Activated naive CD4-positive, alpha-beta T cell treated with anti-CD3 and anti-CD28 coated beads, Interleukin-2, amount 10 ng/mL, durations not matched to agents 7 days and 5 days (primary cell): ENCODE results near the gene SLC23A1.
A peak's percentile ranks its signal among the peaks of the same experiment; 100 is the strongest.

Experiments
- CTCF ChIA-PET: fragments of 350-600 bp; sonication (Branson Sonifier 250); formaldehyde crosslinking; loops from one replicate; lab custom pipeline; 2021; ENCODE audit warnings: antibody characterized with exemption; lab: Charles Lee
- DNase-seq: peaks from one replicate; pipeline ENCODE4 v3.0.0-alpha.2; 2020
- H3K27ac Mint-ChIP-seq: one replicate; pipeline ENCODE4 v1.8.0; 2021; ENCODE audit warnings: mild to moderate bottlenecking, moderate library complexity, mixed read lengths
- H3K27me3 Mint-ChIP-seq: one replicate; pipeline ENCODE4 v1.8.0; 2021; ENCODE audit warnings: mild to moderate bottlenecking, mixed read lengths
- H3K36me3 Mint-ChIP-seq: one replicate; pipeline ENCODE4 v1.8.0; 2021; ENCODE audit warnings: mixed read lengths
- H3K4me1 Mint-ChIP-seq: one replicate; pipeline ENCODE4 v1.8.0; 2021; ENCODE audit warnings: mixed read lengths
- H3K4me3 Mint-ChIP-seq: one replicate; pipeline ENCODE4 v1.8.0; 2021; ENCODE audit warnings: mild to moderate bottlenecking, moderate library complexity, mixed read lengths
- H3K9me3 Mint-ChIP-seq: one replicate; pipeline ENCODE4 v1.8.0; 2021; ENCODE audit warnings: mixed read lengths

SLC23A1 gene

DNA sequence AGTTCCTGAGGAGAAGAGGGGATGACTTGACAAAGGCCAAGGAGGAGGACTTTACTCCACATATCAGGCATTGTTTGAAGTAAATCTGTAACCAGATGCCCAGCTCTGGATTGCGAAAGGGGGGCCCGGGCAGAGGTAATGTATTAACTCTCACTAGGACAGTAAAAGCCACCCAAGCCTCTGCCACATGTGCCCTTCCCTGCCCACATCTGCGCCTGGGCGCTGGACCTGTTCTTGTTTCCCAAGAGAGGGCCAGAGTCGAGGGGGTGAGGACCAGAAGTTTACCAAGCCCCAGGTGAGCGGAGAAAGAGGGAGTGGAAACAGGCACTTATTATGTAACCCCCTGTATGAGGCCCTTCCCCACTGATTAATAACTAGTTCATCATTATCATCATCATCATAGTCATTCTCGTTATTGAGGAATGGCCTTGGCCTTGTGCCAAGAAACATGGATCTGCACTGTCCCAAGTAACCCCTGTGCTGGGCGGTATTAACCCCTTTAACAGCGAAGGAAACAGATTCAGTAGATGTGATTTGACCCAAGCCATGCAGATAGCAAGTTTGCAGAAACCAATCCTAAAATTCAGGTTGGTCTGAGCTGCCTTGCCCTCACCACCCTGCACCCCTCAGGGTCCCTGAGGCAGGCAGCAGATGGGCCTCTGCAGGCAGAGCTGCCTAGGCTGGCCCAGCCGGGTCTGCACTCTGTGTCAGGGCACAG lies at the start of gene SLC23A1:
TSS of gene SLC23A1 (minus strand) at position 23 of the 718 bp plus-strand sequence. CDS start 44 bp downstream, outside the sequence.
- CTCF ChIA-PET, result no interaction called here
- H3K4me1 Mint-ChIP-seq, result peaks cover 43% of the 10 kb centered on the region
- DNase-seq, result no peak
- H3K27me3 Mint-ChIP-seq, result no peaks in the 10 kb centered on the region
- no peaks in the 10 kb centered on the region for H3K9me3 Mint-ChIP-seq
- H3K4me3 Mint-ChIP-seq, result peak within 1 kb of the TSS; percentile 26
- peak within 1 kb of the TSS; percentile 72 for H3K27ac Mint-ChIP-seq
- H3K36me3 Mint-ChIP-seq, result no peaks in the 10 kb centered on the region

GRCh38 chr5:139431706-139432105 lies 48.6 kb upstream of the SLC23A1 start:
- H3K4me1 Mint-ChIP-seq, result peaks cover 7% of the 10 kb centered on the region
- CTCF ChIA-PET, result interaction anchor here (8.7 kb wide), 1 partner anchor 9 kb away, joined by 63 read pairs; no protein-coding TSS in a partner anchor

GRCh38 chr5:139430015-139430414 lies 46.9 kb upstream of the SLC23A1 start:
- H3K27ac Mint-ChIP-seq, result no peak overlapping the region
- no peak for DNase-seq
- no peaks in the 10 kb centered on the region for H3K9me3 Mint-ChIP-seq
- H3K36me3 Mint-ChIP-seq, result peaks cover 8% of the 10 kb centered on the region
- H3K27me3 Mint-ChIP-seq, result no peaks in the 10 kb centered on the region
- H3K4me3 Mint-ChIP-seq, result no peak overlapping the region
- H3K4me1 Mint-ChIP-seq, result peaks cover 7% of the 10 kb centered on the region
- CTCF ChIA-PET, result interaction anchor here (0.6 to 1.3 kb wide), 4 partner anchors 14 to 206 kb away, joined by 3 to 6 read pairs (median 3); no protein-coding TSS in a partner anchor

More at GRCh38 chr5:139431706-139432105, 48.6 kb upstream of the SLC23A1 start:
- no peak overlapping the region for H3K27ac Mint-ChIP-seq
- peaks cover 8% of the 10 kb centered on the region for H3K36me3 Mint-ChIP-seq
- no peaks in the 10 kb centered on the region for H3K9me3 Mint-ChIP-seq
- H3K27me3 Mint-ChIP-seq, result no peaks in the 10 kb centered on the region
- H3K4me3 Mint-ChIP-seq, result no peak overlapping the region
- no peak for DNase-seq

- H3K4me1 Mint-ChIP-seq, result peaks cover 19% of the 10 kb centered on the region
- H3K4me3 Mint-ChIP-seq, result no peak overlapping the region
- no peaks in the 10 kb centered on the region for H3K27me3 Mint-ChIP-seq
- H3K27ac Mint-ChIP-seq, result no peak overlapping the region
- peaks cover 26% of the 10 kb centered on the region for H3K36me3 Mint-ChIP-seq
- CTCF ChIA-PET, result interaction anchor here (1.1 to 9.6 kb wide), 4 partner anchors 10 to 88 kb away, joined by 3 to 436 read pairs (median 34); partner anchors contain the start of gene DNAJC18
- DNase-seq, result no peak
- no peaks in the 10 kb centered on the region for H3K9me3 Mint-ChIP-seq
Observed at GRCh38 chr5:139426203-139426885, 43.2 kb upstream of the SLC23A1 start.

DNA sequence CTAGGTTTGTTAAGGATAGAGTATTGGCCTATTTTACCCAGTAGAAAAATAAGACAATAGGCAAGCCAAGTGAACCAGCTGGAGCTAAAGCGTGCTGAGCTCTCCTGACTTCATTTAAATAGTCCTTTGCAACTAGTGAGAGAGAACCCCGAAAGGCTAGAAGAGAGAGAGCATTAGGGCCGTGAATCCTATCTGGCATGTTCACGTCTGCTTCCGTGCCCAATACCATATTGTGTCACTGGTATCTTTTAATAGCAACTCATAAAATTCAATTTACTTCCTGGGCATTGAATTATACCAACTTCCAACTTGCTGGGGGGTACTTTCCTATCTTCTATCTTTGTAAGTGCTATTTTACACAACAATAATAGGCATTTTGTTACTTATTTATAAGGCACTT lies 42.4 kb upstream of the SLC23A1 start:
- DNase-seq, result no peak
- Mint-ChIP-seq H3K36me3 (peaks cover 26% of the 10 kb centered on the region), H3K27me3 (no peaks in the 10 kb centered on the region), H3K4me3 (no peak overlapping the region), H3K4me1 (peaks cover 19% of the 10 kb centered on the region), H3K9me3 (no peaks in the 10 kb centered on the region), H3K27ac (no peak overlapping the region)
- CTCF ChIA-PET, result interaction anchor here (1.1 to 9.6 kb wide), 4 partner anchors 11 to 89 kb away, joined by 3 to 436 read pairs (median 34); partner anchors contain the start of gene DNAJC18

GRCh38 chr5:139422307-139422893 lies 39.3 kb upstream of the SLC23A1 start:
- peaks cover 27% of the 10 kb centered on the region for H3K36me3 Mint-ChIP-seq
- H3K4me3 Mint-ChIP-seq, result no peak overlapping the region
- CTCF ChIA-PET, result interaction anchor here (0.6 to 9.6 kb wide), 32 partner anchors 8 to 344 kb away, joined by 3 to 436 read pairs (median 5); partner anchors contain the start of genes DNAJC18, SPATA24, STING1 and UBE2D2
- peaks cover 27% of the 10 kb centered on the region for H3K4me1 Mint-ChIP-seq
- peak; percentile 68 for DNase-seq
- no peaks in the 10 kb centered on the region for H3K27me3 Mint-ChIP-seq
- H3K27ac Mint-ChIP-seq, result peak overlapping the region; percentile 8
- H3K9me3 Mint-ChIP-seq, result no peaks in the 10 kb centered on the region

GRCh38 chr5:139419226-139420192 lies 36.4 kb upstream of the SLC23A1 start:
- DNase-seq, result peak; percentile 7
- no peak overlapping the region for H3K27ac Mint-ChIP-seq
- no peaks in the 10 kb centered on the region for H3K27me3 Mint-ChIP-seq
- H3K4me1 Mint-ChIP-seq, result peaks cover 47% of the 10 kb centered on the region
- H3K36me3 Mint-ChIP-seq, result peaks cover 24% of the 10 kb centered on the region
- H3K9me3 Mint-ChIP-seq, result no peaks in the 10 kb centered on the region
- CTCF ChIA-PET, result interaction anchor here (0.6 to 9.6 kb wide), 19 partner anchors 9 to 346 kb away, joined by 3 to 436 read pairs (median 4); partner anchors contain the start of genes DNAJC18 and STING1
- no peak overlapping the region for H3K4me3 Mint-ChIP-seq

DNA sequence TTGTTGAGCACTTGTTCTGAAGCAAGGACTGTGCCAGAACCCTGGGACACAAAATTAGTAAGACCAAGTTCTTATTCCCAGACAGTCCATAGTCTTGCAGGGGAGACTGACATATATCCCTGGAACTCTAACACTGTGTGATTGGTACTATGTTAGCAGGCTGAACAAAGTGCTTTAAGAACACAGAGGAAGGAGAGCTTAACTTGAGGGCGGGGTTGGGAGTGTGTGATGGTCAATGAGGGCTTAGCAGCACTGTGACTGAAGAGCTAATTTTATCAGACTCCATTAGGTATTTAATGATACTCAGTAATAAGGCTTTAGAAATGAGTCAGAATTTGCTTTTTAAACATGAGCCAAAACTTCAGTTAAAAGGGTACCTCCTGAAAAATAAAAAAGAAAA lies 35.7 kb upstream of the SLC23A1 start:
- CTCF ChIA-PET, result interaction anchor here (0.6 to 9.6 kb wide), 12 partner anchors 12 to 272 kb away, joined by 3 to 436 read pairs (median 4); no protein-coding TSS in a partner anchor
- H3K4me3 Mint-ChIP-seq, result no peak overlapping the region
- H3K36me3 Mint-ChIP-seq, result peaks cover 17% of the 10 kb centered on the region
- H3K9me3 Mint-ChIP-seq, result no peaks in the 10 kb centered on the region
- H3K27ac Mint-ChIP-seq, result no peak overlapping the region
- H3K4me1 Mint-ChIP-seq, result peaks cover 52% of the 10 kb centered on the region
- DNase-seq, result no peak
- no peaks in the 10 kb centered on the region for H3K27me3 Mint-ChIP-seq

- Mint-ChIP-seq H3K4me1 (peaks cover 60% of the 10 kb centered on the region), H3K4me3 (no peak overlapping the region), H3K27ac (no peak overlapping the region), H3K9me3 (no peaks in the 10 kb centered on the region), H3K36me3 (peaks cover 15% of the 10 kb centered on the region), H3K27me3 (no peaks in the 10 kb centered on the region)
- CTCF ChIA-PET, result interaction anchor here (3.1 to 9.6 kb wide), 3 partner anchors 14 to 98 kb away, joined by 22 to 436 read pairs (median 23); partner anchors contain the start of gene SPATA24
- peak; percentile 20 for DNase-seq
Observed at GRCh38 chr5:139417214-139417613, 34.1 kb upstream of the SLC23A1 start.

- Mint-ChIP-seq H3K4me3 (no peak overlapping the region), H3K27ac (peak overlapping the region; percentile 58), H3K9me3 (no peaks in the 10 kb centered on the region), H3K27me3 (no peaks in the 10 kb centered on the region), H3K36me3 (peaks cover 14% of the 10 kb centered on the region), H3K4me1 (peaks cover 58% of the 10 kb centered on the region)
- DNase-seq, result peak; percentile 6
- CTCF ChIA-PET, result interaction anchor here (1.2 to 4.0 kb wide), 3 partner anchors 13 to 97 kb away, joined by 3 to 23 read pairs (median 22); partner anchors contain the start of gene SPATA24
Observed at GRCh38 chr5:139416651-139417050, 33.6 kb upstream of the SLC23A1 start.

- H3K27ac Mint-ChIP-seq, result peak overlapping the region; percentile 93
- CTCF ChIA-PET, result interaction anchor here (0.6 to 4.0 kb wide), 5 partner anchors 9 to 102 kb away, joined by 3 to 23 read pairs (median 4); partner anchors contain the start of gene SPATA24
Observed at GRCh38 chr5:139415869-139416268, 32.8 kb upstream of the SLC23A1 start.

DNA sequence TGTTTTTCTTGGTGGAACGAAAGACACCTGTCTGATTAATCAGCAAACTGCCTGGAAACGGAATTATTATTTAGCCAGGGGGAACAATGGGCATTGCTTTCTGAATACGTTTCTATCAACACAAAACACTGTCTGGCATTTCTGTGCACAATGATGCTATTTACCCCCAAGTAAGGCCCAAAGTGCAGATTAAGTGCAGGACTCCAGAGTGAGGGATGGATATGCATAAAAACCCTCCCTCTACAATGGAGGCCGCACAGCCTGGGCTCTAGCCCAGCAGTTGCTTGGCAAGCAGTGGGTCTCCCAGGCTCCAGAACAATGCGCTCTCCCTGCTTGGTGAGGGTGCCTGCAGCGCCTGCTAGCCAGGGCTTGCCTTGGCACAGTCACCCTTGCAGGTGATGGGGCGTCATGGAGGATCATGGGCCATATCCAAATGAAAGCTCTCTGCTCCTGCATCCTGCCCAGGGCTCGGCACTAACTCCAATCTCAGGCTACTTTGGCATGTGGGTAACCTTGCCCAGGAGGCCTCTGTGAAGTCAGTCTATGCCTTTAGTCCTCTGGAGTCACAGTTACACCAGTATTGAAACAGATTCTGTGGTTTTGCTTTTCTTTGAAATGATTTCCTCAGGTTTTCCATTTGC lies 32.2 kb upstream of the SLC23A1 start:
- peak; percentile 56 for DNase-seq
- no peaks in the 10 kb centered on the region for H3K9me3 Mint-ChIP-seq
- H3K27ac Mint-ChIP-seq, result peak overlapping the region; percentile 93
- H3K4me3 Mint-ChIP-seq, result peak overlapping the region; percentile 47
- H3K36me3 Mint-ChIP-seq, result peaks cover 14% of the 10 kb centered on the region
- H3K27me3 Mint-ChIP-seq, result no peaks in the 10 kb centered on the region
- peaks cover 58% of the 10 kb centered on the region for H3K4me1 Mint-ChIP-seq
- CTCF ChIA-PET, result interaction anchor here (0.6 to 4.0 kb wide), 6 partner anchors 8 to 102 kb away, joined by 3 to 23 read pairs (median 8); partner anchors contain the start of gene SPATA24

More at GRCh38 chr5:139415869-139416268, 32.8 kb upstream of the SLC23A1 start:
- Mint-ChIP-seq H3K27me3 (no peaks in the 10 kb centered on the region), H3K36me3 (peaks cover 14% of the 10 kb centered on the region), H3K4me3 (peak overlapping the region; percentile 47), H3K9me3 (no peaks in the 10 kb centered on the region), H3K4me1 (peaks cover 58% of the 10 kb centered on the region)
- DNase-seq, result peak; percentile 15
